ENCODE measurements around the gene USE1.

Gene USE1

GRCh38 chr19:17205237-17206140 lies 9.7 kb upstream of the USE1 start:
- DNase-seq (ENCODE audit: low read depth), result no peak

- DNase-seq (ENCODE audit: low read depth), result no peak
Measured at GRCh38 chr19:17206736-17207581, 8.2 kb upstream of the USE1 start.

GRCh38 chr19:17209126-17210036 lies 5.8 kb upstream of the USE1 start:
- no peak for DNase-seq (ENCODE audit: low read depth)

GRCh38 chr19:17210296-17210695 lies 4.9 kb upstream of the USE1 start:
- DNase-seq (ENCODE audit: low read depth), result no peak

- DNase-seq (ENCODE audit: low read depth), result no peak
Measured at GRCh38 chr19:17211547-17212446, 3.4 kb upstream of the USE1 start.

- no peak for DNase-seq (ENCODE audit: low read depth)
Measured at GRCh38 chr19:17213334-17213733, 1.8 kb upstream of the USE1 start.

GRCh38 chr19:17214508-17215126 lies 540 bp upstream of the USE1 start:
- DNase-seq (ENCODE audit: low read depth), result no peak

- DNase-seq (ENCODE audit: low read depth), result no peak
Measured at GRCh38 chr19:17216058-17216670, 1.0 kb downstream of the USE1 start.

- no peak for DNase-seq (ENCODE audit: low read depth)
Measured at GRCh38 chr19:17219286-17219685, 4.1 kb downstream of the USE1 start.

- peak; percentile 24 for DNase-seq (ENCODE audit: low read depth)
Measured at GRCh38 chr19:17220207-17220758, 5.1 kb downstream of the USE1 start.

GRCh38 chr19:17225053-17225452 lies 9.9 kb downstream of the USE1 start:
- DNase-seq (ENCODE audit: low read depth), result no peak

GRCh38 chr19:17226002-17226933 lies 11.1 kb downstream of the USE1 start, which contains the start of gene OCEL1:
Gene OCEL1, plus strand, starts transcription at chr19:17226226. Its CDS starts 22 bp downstream, at chr19:17226248.
- peak; percentile 88 for DNase-seq (ENCODE audit: low read depth)

- no peak for DNase-seq (ENCODE audit: low read depth)
Measured at GRCh38 chr19:17227798-17228367, 12.7 kb downstream of the USE1 start.

- no peak for DNase-seq (ENCODE audit: low read depth)
Measured at GRCh38 chr19:17229890-17230289, 14.7 kb downstream of the USE1 start.

- DNase-seq (ENCODE audit: low read depth), result no peak
Measured at GRCh38 chr19:17232258-17232657, 17.1 kb downstream of the USE1 start.

- no peak for DNase-seq (ENCODE audit: low read depth)
Measured at GRCh38 chr19:17234911-17235299, 19.7 kb downstream of the USE1 start.

- DNase-seq (ENCODE audit: low read depth), result no peak
Measured at GRCh38 chr19:17235300-17235970, 20.3 kb downstream of the USE1 start.

Data from GM04503 (cell line).